Skin epidermis (tissue), 12 donors: Measurements from ENCODE around the gene SPON1.

ENCODE experiments used
- H3K27ac ChIP-seq, 21 experiments: fragments of 200-600 bp; sonication (generic) in 11 of 21; one replicate each; pipeline ENCODE4 v1.5.0; 2020; ENCODE audit warnings: mild to moderate bottlenecking in 3 of 21, inconsistent platforms in 2 of 21, moderate library complexity in 2 of 21
- H3K4me3 ChIP-seq, 7 experiments: fragments of 200-600 bp; sonication (generic) in 2 of 7; one replicate each; pipeline ENCODE4 v1.5.0; 2020; ENCODE audit warnings: inconsistent platforms in 2 of 7, mild to moderate bottlenecking in 2 of 7, moderate library complexity in 1 of 7

The SPON1 gene

GRCh38 chr11:13942378-13942777 is 20.1 kb upstream of the SPON1 start:
- Histone ChIP-seq H3K4me3 (no peak overlapping the region), H3K27ac (no peak overlapping the region)

- no peak overlapping the region for H3K27ac ChIP-seq
- no peak overlapping the region for H3K4me3 ChIP-seq
These were observed 19.5 kb upstream of the SPON1 start for GRCh38 chr11:13942971-13943381.

- no peak overlapping the region for H3K27ac ChIP-seq
- H3K4me3 ChIP-seq: no peak overlapping the region
These were observed 18.5 kb upstream of the SPON1 start for GRCh38 chr11:13944016-13944415.

GRCh38 chr11:13944911-13945425 is 17.6 kb upstream of the SPON1 start:
- H3K4me3 ChIP-seq: no peak overlapping the region
- H3K27ac ChIP-seq: no peak overlapping the region

GRCh38 chr11:13947379-13947778 is 15.1 kb upstream of the SPON1 start:
- no peak overlapping the region for H3K27ac ChIP-seq
- H3K4me3 ChIP-seq: no peak overlapping the region

- no peak overlapping the region for H3K4me3 ChIP-seq
- H3K27ac ChIP-seq: no peak overlapping the region
These were observed 12.6 kb upstream of the SPON1 start for GRCh38 chr11:13949876-13950275.

- Histone ChIP-seq H3K27ac (no peak overlapping the region), H3K4me3 (no peak overlapping the region)
These were observed 10.3 kb upstream of the SPON1 start for GRCh38 chr11:13952221-13952620.

GRCh38 chr11:13952668-13953067 is 9.9 kb upstream of the SPON1 start:
- H3K27ac ChIP-seq: no peak overlapping the region

GRCh38 chr11:13954591-13954990 is 7.9 kb upstream of the SPON1 start:
- Histone ChIP-seq H3K27ac (no peak overlapping the region), H3K4me3 (no peak overlapping the region)

More at GRCh38 chr11:13952668-13953067, 9.9 kb upstream of the SPON1 start:
- no peak overlapping the region for H3K4me3 ChIP-seq

- no peak overlapping the region for H3K4me3 ChIP-seq
- no peak overlapping the region for H3K27ac ChIP-seq
These were observed 6.5 kb upstream of the SPON1 start for GRCh38 chr11:13955971-13956421.

- H3K4me3 ChIP-seq: no peak overlapping the region
- H3K27ac ChIP-seq: no peak overlapping the region
These were observed 5.5 kb upstream of the SPON1 start for GRCh38 chr11:13956988-13957387.

- Histone ChIP-seq H3K27ac (no peak overlapping the region), H3K4me3 (no peak overlapping the region)
These were observed 3.7 kb upstream of the SPON1 start for GRCh38 chr11:13958641-13959400.

GRCh38 chr11:13962198-13962561 is 343 bp upstream of the SPON1 start:
- peak overlapping the region in 5 of 7 experiments; percentile 23 to 40 (median 30) for H3K4me3 ChIP-seq
- H3K27ac ChIP-seq: peak overlapping the region in 6 of 21 experiments; percentile 18 to 77 (median 54)

- H3K4me3 ChIP-seq: peak overlapping the region; percentile 23 to 40 (median 30)
These were observed 836 bp downstream of the SPON1 start for GRCh38 chr11:13963169-13963948.

GRCh38 chr11:13963949-13964770 is 1.6 kb downstream of the SPON1 start:
- Histone ChIP-seq H3K27ac (peak overlapping the region in 16 of 21 experiments; percentile 3 to 77 (median 54)), H3K4me3 (peak overlapping the region; percentile 23 to 40 (median 30))

More at GRCh38 chr11:13963169-13963948, 836 bp downstream of the SPON1 start:
- H3K27ac ChIP-seq: peak overlapping the region in 18 of 21 experiments; percentile 18 to 77 (median 52)

GRCh38 chr11:13964771-13965074 is 2.2 kb downstream of the SPON1 start:
- peak overlapping the region in 5 of 7 experiments; percentile 23 to 33 (median 30) for H3K4me3 ChIP-seq
- peak overlapping the region in 4 of 21 experiments; percentile 58 to 74 (median 71) for H3K27ac ChIP-seq

GRCh38 chr11:13965337-13965736 is 2.8 kb downstream of the SPON1 start:
- no peak overlapping the region for H3K4me3 ChIP-seq

GRCh38 chr11:13966013-13966412 is 3.5 kb downstream of the SPON1 start:
- no peak overlapping the region for H3K27ac ChIP-seq
- H3K4me3 ChIP-seq: no peak overlapping the region

More at GRCh38 chr11:13965337-13965736, 2.8 kb downstream of the SPON1 start:
- H3K27ac ChIP-seq: no peak overlapping the region

- H3K4me3 ChIP-seq: no peak overlapping the region
- no peak overlapping the region for H3K27ac ChIP-seq
These were observed 4.0 kb downstream of the SPON1 start for GRCh38 chr11:13966486-13966885.

GRCh38 chr11:13970986-13971385 is 8.5 kb downstream of the SPON1 start:
- Histone ChIP-seq H3K4me3 (no peak overlapping the region), H3K27ac (no peak overlapping the region)
